ENCODE data around the gene CTBS. TPM values are rescaled to one million over a fixed set of nuclear protein-coding genes. Genes with fewer than 3 reads are reported as not detected.

Gene CTBS
- total RNA-seq, 1 donor from 2014 or later, result 14.5 TPM

GRCh38 chr1:84583648-84584047 lies 9.4 kb upstream of the CTBS start:
- DNase-seq (ENCODE audit: low spot score in 2 of 2), result no peak
- H3K4me1 ChIP-seq, result no peaks in the 10 kb centered on the region
- H3K27ac ChIP-seq, result no peak overlapping the region
- no peak overlapping the region for H3K4me3 ChIP-seq
- intact Hi-C loops (cut with DNase I), result no loop called here
- H3K27me3 ChIP-seq, result no peaks in the 10 kb centered on the region
- H3K36me3 ChIP-seq, result no peaks in the 10 kb centered on the region
- no peaks in the 10 kb centered on the region for H3K9me3 ChIP-seq
- no peak for TF ChIP-seq CTCF (IDR thresholded peaks at IDR 0.05)

- H3K9me3 ChIP-seq, result no peaks in the 10 kb centered on the region
- no peak overlapping the region for H3K27ac ChIP-seq
- intact Hi-C loops (cut with DNase I), result no loop called here
- no peaks in the 10 kb centered on the region for H3K27me3 ChIP-seq
- TF ChIP-seq CTCF (IDR thresholded peaks at IDR 0.05), result no peak
- no peaks in the 10 kb centered on the region for H3K36me3 ChIP-seq
- H3K4me1 ChIP-seq, result no peaks in the 10 kb centered on the region
- no peak overlapping the region for H3K4me3 ChIP-seq
- no peak for DNase-seq (ENCODE audit: low spot score in 2 of 2)
These were observed 8.8 kb upstream of the CTBS start for GRCh38 chr1:84582802-84583587.

- Histone ChIP-seq H3K9me3 (no peaks in the 10 kb centered on the region), H3K4me3 (no peak overlapping the region), H3K27me3 (no peaks in the 10 kb centered on the region), H3K36me3 (no peaks in the 10 kb centered on the region), H3K27ac (no peak overlapping the region), H3K4me1 (no peaks in the 10 kb centered on the region)
- DNase-seq (ENCODE audit: low spot score in 2 of 2), result no peak
- intact Hi-C loops (cut with DNase I), result no loop called here
- TF ChIP-seq CTCF (IDR thresholded peaks at IDR 0.05), result no peak
These were observed 7.4 kb upstream of the CTBS start for GRCh38 chr1:84581648-84582047.

GRCh38 chr1:84574936-84575335 lies 696 bp upstream of the CTBS start:
- no peak for DNase-seq (ENCODE audit: low spot score in 2 of 2)
- intact Hi-C loops (cut with DNase I), result loop anchor here (1.0 to 5.0 kb wide), 5 partner anchors 24 to 578 kb away; partner anchors contain the start of genes GNG5, SPATA1, SSX2IP and TTLL7
- Histone ChIP-seq H3K27ac (peak overlapping the region; percentile 99 to 100), H3K4me1 (peaks cover 3 to 13% of the 10 kb centered on the region in 2 donors), H3K36me3 (no peaks in the 10 kb centered on the region), H3K9me3 (no peaks in the 10 kb centered on the region), H3K27me3 (no peaks in the 10 kb centered on the region), H3K4me3 (peak overlapping the region; percentile 87 to 89)
- no peak for TF ChIP-seq CTCF (IDR thresholded peaks at IDR 0.05)

GRCh38 chr1:84573481-84573966 lies 716 bp downstream of the CTBS start:
- Histone ChIP-seq H3K4me1 (peaks cover 3 to 13% of the 10 kb centered on the region in 2 donors), H3K36me3 (no peaks in the 10 kb centered on the region), H3K27ac (peak overlapping the region; percentile 99 to 100), H3K27me3 (no peaks in the 10 kb centered on the region), H3K9me3 (no peaks in the 10 kb centered on the region), H3K4me3 (peak overlapping the region; percentile 87 to 89)
- intact Hi-C loops (cut with DNase I), result loop anchor here (5.0 kb wide), 2 partner anchors 119 to 576 kb away; partner anchors contain the start of genes SSX2IP and TTLL7
- no peak for DNase-seq (ENCODE audit: low spot score in 2 of 2)
- TF ChIP-seq CTCF (IDR thresholded peaks at IDR 0.05), result no peak

All from ascending aorta (tissue), 2 donors.